ENCODE measurements around the gene EFEMP2.

Gene EFEMP2

DNA sequence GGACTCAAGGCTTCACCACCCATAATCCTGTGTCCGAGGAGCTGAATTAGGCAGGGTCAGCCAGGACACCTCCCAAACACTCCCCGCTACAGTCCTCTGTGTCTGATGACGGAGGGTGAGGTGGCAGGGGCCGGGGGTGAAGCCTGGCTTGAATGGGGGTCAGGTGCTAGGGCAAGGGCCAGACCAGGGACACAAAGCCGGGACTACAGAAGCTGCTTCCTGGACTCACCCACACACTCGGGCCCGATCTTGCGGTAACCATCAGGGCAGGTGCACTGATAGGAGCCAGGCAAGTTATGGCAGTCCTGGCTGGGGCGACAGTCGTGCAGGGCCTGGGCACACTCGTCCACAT lies 2.3 kb downstream of the EFEMP2 start:
- peaks cover 46% of the 10 kb centered on the region for H3K4me1 Mint-ChIP-seq
- peak overlapping the region; percentile 85 for H3K4me3 Mint-ChIP-seq
- no peak for DNase-seq
- H3K27ac Mint-ChIP-seq: no peak overlapping the region
- TF ChIP-seq, protein P1, sequence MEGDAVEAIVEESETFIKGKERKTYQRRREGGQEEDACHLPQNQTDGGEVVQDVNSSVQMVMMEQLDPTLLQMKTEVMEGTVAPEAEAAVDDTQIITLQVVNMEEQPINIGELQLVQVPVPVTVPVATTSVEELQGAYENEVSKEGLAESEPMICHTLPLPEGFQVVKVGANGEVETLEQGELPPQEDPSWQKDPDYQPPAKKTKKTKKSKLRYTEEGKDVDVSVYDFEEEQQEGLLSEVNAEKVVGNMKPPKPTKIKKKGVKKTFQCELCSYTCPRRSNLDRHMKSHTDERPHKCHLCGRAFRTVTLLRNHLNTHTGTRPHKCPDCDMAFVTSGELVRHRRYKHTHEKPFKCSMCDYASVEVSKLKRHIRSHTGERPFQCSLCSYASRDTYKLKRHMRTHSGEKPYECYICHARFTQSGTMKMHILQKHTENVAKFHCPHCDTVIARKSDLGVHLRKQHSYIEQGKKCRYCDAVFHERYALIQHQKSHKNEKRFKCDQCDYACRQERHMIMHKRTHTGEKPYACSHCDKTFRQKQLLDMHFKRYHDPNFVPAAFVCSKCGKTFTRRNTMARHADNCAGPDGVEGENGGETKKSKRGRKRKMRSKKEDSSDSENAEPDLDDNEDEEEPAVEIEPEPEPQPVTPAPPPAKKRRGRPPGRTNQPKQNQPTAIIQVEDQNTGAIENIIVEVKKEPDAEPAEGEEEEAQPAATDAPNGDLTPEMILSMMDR (IDR thresholded peaks at IDR 0.05): no peak
- H3K36me3 Mint-ChIP-seq (ENCODE audit: low read depth): peaks cover 7% of the 10 kb centered on the region
- H3K9me3 Mint-ChIP-seq: no peaks in the 10 kb centered on the region
- H3K27me3 Mint-ChIP-seq (ENCODE audit: low read depth, poor library complexity): no peaks in the 10 kb centered on the region

DNA sequence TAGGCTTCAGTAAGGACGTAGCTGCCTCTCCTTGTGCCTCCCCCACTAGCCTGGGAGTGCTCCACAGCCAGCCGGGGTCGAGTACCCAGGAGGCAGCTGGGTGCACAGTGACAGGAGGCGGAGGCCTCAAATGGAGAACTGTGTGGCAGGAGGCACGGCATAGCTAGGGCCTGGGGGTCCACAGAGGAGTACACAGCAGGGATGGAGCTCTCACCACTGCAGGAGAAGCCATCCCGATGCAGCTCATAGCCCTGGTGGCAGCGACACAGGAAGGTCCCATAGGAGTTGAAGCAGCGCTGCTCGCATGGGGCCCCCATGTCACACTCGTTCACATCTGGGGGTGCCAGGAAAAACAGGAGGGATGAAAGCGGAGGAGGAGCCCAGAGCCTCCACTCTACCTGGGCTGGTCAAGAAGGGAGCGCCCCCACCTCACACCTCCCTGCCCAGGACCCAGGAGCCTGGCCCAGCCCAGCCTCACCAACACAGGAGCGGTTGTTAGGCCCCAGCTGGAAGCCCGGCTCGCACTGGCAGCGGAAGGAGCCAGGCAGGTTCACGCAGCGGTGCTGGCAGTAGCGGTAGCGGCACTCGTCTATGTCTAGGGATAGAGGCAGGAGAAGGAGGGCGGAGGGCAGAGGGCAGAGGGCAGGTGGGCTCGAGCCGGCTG lies 2.8 kb downstream of the EFEMP2 start:
- Mint-ChIP-seq H3K36me3 (ENCODE audit: low read depth) (peaks cover 7% of the 10 kb centered on the region), H3K27me3 (ENCODE audit: low read depth, poor library complexity) (no peaks in the 10 kb centered on the region), H3K4me1 (peaks cover 46% of the 10 kb centered on the region), H3K27ac (peak overlapping the region; percentile 73), H3K4me3 (no peak overlapping the region), H3K9me3 (no peaks in the 10 kb centered on the region)
- no peak for DNase-seq
- TF ChIP-seq, protein P1 (IDR thresholded peaks at IDR 0.05): no peak

DNA sequence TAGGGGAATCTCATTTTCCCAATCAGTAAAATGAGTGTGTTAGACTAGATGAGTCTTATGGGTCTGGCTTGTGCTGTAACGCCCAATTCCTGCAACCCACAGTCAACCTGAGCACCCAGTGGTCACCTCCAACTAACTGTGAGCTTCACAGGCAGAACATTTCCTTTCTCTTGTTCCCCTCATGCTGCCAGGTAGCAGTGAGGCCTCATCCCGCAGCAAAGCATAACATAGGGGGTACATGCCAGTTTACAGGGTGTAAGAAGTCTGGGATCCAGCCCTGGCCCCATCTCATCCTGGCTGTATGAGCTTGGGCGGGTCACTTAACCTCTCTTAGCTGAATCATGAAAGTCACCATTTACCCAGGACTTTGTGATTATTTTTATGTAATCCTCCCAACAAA lies 3.7 kb downstream of the EFEMP2 start:
- Mint-ChIP-seq H3K9me3 (no peaks in the 10 kb centered on the region), H3K27me3 (ENCODE audit: low read depth, poor library complexity) (peaks cover 3% of the 10 kb centered on the region), H3K27ac (no peak overlapping the region), H3K4me3 (no peak overlapping the region), H3K4me1 (peaks cover 46% of the 10 kb centered on the region), H3K36me3 (ENCODE audit: low read depth) (peaks cover 7% of the 10 kb centered on the region)
- TF ChIP-seq, protein P1 (IDR thresholded peaks at IDR 0.05): no peak
- DNase-seq: no peak

DNA sequence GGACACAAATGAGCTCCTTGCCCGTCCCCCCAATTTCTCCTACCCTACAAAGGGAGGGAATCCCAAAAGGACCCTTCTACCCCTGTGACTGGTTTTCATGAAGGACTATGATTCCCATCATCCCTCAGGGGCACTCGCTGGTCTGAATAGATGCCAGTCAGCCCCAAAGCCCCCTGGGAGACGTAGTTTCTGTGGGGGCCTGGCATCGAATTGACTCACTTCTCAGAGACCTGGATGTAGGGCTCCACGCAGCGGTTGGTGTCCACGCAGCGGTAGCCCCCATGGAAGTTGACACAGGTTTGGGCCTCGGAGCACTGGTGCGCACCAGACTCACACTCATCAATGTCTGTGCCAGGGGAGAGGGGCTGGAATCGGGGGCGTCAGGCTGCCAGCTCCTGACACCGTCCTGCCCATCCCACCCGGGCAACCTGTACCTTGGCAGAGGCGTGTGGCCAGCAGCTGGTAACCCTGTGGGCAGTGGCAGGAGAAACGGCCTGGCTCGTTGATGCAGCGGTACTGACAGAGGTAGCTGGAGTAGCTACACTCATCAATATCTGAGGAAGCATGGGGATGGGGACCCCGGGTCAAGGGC lies 4.4 kb downstream of the EFEMP2 start:
- TF ChIP-seq, protein P1 (IDR thresholded peaks at IDR 0.05): no peak
- Mint-ChIP-seq H3K4me3 (peak overlapping the region; percentile 72), H3K27ac (no peak overlapping the region), H3K27me3 (ENCODE audit: low read depth, poor library complexity) (peaks cover 6% of the 10 kb centered on the region), H3K4me1 (peaks cover 44% of the 10 kb centered on the region), H3K9me3 (no peaks in the 10 kb centered on the region), H3K36me3 (ENCODE audit: low read depth) (peaks cover 7% of the 10 kb centered on the region)
- no peak for DNase-seq

DNA sequence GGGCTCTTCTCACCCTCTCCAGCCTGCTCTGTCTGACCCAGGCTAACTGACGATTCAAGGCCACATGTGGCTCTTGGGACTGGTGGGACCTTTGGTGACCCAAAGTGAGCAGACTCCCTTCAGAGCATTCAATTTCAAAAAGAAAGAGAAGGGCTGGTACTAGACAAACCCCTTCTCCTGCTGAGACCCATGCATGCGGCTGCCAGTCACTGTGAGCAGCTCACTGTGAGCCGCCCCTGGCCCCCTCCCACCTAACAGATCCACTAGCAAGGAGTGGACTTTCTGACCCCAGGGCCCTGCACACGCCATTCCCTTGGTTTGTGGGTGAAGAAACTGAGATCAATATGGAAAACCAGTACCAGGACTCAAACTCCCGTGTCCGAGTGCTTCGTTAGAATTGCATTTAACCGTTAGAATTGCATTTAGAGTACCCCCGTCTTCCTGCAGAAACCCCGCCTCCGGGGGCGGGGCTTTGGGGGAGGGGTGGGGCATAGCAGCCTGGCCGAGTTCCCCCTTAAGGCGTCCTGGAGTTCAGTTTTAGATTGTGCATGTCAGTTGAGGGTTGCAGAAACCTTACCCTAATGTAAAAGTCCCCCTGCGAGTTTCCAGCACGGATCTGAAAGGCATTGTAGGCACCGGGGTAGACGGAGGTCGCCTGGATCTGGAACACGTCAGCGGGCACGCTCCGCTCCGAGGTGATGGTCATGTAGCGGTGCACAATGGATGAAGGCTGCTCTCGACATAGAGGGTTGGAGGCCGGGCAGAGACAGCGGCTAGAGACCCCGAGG lies 5.1 kb downstream of the EFEMP2 start:
- TF ChIP-seq, protein P1 (IDR thresholded peaks at IDR 0.05): no peak
- Mint-ChIP-seq H3K4me1 (peaks cover 43% of the 10 kb centered on the region), H3K27ac (peak overlapping the region; percentile 54), H3K4me3 (peak overlapping the region; percentile 72), H3K27me3 (ENCODE audit: low read depth, poor library complexity) (peaks cover 6% of the 10 kb centered on the region), H3K36me3 (ENCODE audit: low read depth) (peaks cover 12% of the 10 kb centered on the region), H3K9me3 (no peaks in the 10 kb centered on the region)
- DNase-seq: peak; percentile 61
